Measurements from ENCODE around the gene SURF6.
"Not testable (repeated sequence)": the region's sequence is repeated elsewhere in the genome, so short reads cannot be mapped to it uniquely, and the experiment has no call there.

SURF6 gene

DNA sequence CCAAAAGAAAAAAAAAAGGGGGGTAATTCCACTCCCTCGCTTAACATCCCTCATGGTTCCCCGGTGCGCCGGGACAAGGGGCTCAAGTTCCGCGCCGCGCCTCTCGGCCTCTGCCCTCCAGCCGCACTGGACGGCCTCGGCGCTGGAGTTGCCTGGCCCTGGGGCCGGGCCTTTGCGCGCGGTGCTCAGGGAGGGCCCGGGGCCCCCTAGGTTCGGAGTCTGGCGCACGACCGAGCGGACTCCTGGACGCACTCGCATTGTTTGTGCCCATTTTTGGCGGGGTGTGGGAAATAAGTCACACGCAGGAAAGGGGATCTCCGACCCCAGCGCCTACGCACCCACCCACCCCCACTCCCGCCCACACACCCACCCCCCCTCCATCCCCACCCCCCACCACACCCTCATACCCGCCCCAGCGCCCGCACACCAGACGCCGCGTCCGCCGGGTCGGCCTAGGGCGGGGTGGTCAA lies 11.6 kb upstream of the SURF6 start:
- peak; percentile 41 for DNase-seq (ENCODE audit: low spot score)

DNA sequence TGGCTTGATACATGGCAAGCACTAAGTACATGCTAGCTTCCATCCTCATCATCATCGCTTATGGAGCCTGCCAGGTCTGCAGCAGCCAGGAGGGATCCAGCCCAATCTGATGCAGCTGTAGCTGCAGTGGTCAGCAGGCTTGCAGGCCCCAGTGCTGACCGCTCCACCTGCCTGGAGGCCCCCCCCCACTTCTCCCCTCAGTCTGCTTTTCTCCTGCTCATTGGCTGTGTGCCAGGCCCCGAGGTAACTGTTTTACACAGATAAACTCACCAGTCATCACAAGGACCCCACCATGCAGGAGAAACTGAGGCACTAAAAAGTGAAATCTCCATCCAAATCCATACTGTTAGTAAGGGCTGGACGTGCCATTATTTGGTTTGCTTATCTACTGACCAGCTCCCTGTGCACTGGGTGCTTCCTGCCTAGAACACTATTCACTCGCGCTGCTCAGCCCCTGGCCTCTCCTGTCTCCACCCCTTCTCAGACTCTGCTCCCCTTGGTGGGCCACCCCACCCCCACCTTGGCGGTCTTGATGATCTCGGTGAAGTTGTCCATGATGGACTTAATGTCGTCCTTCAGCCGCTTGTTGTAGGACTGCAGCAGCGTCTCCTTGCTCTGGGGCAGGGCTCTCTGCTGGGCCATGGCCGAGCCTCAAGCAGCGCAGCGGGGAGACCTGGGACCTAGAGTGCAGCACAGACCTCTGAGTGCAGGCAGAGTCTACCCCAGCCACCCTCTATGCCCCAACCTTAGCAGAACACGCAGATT lies 10.2 kb upstream of the SURF6 start:
- no peak for DNase-seq (ENCODE audit: low spot score)

DNA sequence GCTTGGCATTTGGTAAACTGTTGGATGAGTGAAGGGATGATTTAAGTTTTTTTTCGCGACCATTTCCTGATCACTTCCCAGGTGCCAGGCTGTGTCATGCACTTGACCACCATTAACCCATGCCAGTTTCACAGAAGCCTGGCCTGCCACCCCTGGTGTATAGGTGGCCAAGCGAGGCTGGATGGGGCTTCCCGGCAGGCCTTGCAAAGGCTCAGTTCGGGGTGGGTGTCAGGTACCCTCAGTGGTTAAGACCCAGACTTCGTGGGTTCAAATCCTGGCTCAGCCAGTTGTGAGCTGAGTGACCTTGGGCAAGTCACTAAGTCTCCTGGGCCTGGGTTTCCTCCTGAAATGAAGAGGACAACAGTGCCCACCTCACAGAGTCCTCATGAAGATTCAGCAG lies 9.6 kb upstream of the SURF6 start:
- DNase-seq (ENCODE audit: low spot score): no peak

- DNase-seq (ENCODE audit: low spot score): no peak
These were observed 9.0 kb upstream of the SURF6 start for GRCh38 chr9:133344979-133345378.

GRCh38 chr9:133344071-133344470 lies 8.1 kb upstream of the SURF6 start:
- no peak for DNase-seq (ENCODE audit: low spot score)

- DNase-seq (ENCODE audit: low spot score): peak; percentile 43
These were observed 6.6 kb upstream of the SURF6 start for GRCh38 chr9:133342570-133342969.

DNA sequence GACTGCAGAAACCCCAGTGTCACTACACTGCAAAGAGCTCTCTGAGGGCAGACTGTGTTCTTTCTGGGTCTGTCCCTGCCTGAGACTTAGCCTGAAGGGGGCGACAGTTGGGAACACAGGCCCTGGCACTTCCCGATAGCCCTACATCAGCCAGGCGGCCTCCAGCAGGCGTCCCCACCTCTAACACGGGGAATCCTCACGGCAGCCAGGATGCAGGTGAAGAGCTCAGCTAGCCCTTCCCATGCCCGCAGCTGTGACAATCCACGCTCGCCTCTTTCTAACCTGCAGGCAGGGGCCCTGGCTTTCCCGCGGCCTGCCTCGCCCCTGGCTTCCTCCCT lies 6.0 kb upstream of the SURF6 start:
- DNase-seq (ENCODE audit: low spot score): no peak

DNA sequence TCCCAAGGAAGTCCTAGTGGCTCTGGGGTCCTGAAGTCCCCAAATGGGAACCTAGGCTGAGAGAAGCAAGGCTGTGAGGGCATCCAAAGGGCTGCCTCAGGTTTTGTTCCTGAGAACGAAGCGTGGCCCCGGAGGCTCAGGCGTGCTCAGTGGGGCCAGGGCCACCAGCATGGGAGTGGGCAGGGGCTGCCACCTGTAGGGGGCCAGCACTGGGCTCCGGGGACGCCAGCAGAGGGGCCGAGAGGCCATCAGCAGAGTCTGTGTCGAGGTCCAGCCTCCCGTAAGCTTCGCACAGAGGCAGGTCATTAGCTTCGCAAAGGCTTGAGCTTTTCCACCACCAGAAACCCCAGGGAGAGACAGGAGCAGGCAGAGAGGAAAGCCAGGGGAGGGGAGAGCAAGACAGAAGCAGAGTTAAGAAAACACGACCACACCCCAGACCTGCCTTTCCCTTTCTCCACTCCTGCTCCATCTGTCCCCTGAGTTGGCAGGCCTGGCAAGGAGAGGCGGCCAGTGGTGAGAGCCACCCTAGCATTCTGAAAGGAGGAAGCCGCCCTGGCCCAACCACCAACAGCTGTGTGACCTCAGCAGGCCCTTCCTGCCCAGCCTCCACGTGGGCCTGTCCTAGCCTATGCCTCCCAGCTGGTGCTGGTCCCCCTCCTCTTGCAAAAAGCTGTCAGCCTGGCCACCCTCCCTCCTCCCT lies 5.5 kb upstream of the SURF6 start:
- DNase-seq (ENCODE audit: low spot score): no peak

DNA sequence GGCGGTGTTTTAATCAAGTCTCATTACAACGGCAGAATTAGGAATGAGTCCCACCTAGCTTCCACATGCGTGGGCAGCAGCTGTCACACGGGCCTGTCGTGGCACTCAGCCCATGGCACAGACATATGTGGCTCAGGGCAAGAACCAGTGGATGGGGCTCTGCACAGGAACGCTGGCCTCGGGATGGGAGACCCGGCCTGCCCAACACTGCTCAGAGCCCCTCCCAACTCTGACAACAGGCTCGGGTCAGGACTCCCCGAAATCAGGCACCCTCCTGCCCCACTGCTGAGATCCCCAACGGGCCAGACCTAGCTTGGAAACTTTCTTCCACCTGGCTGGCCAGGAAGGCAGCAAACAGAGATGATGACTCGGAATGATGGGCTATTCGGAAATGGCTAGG lies 4.9 kb upstream of the SURF6 start:
- no peak for DNase-seq (ENCODE audit: low spot score)

- DNase-seq (ENCODE audit: low spot score): no peak
These were observed 4.3 kb upstream of the SURF6 start for GRCh38 chr9:133340256-133340655.

DNA sequence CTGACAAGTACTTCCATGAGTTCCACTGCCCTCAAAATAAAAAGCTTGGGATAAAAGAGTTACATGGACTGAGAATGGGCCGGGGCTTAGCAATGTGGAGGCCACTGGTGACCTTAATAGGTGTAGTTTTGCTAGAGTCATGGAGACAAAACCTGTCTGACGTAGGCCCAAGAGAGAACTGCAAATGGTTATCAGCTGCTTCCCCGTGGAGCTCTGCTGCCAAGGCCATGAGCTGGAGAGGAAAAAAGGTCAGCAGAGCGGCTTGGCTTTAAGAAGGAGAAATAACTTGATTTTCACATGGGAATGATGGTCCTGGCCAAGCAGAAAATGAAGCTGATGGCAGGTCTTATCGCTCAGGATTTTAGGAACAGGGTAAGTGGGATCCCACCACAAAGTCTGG lies 3.7 kb upstream of the SURF6 start:
- DNase-seq (ENCODE audit: low spot score): no peak

DNA sequence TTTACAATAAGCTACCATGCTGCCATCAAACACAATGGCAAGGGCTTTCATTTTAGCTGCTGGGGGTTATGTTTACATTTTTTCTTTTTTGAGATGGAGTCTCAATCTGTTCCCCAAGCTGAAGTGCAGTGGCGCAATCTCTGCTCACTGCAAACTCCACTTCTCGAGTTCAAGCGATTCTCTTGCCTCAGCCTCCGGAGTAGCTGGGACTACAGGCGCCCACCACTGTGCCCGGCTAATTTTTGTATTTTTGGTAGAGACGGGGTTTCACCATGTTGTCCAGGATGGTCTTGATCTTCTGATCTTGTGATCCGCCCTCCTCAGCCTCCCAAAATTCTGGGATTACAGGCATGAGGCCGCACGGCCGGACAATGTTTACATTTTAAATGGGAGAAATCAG lies 1.1 kb downstream of the SURF6 start:
- DNase-seq (ENCODE audit: low spot score): not testable (repeated sequence)

DNA sequence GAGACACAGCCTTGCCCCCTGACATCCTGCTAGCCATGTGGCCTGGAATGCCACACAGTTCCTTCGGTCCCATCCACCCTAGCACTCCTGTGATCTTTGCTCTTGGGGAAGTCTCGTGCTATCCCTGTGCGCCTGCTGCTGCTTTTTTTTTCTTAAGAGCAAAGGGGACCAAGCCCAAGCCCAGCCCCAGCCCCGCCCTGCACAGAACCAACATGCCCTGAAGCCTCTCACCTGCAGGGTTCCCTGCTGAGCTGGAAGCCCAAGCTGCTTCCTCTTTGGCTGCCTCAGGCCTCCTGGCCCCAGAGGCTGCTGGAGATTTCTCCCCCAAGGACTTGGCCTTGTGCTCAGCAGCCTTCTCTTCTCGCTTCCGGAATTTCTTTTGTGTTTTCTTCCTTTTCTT lies 1.8 kb downstream of the SURF6 start:
- no peak for DNase-seq (ENCODE audit: low spot score)

DNA sequence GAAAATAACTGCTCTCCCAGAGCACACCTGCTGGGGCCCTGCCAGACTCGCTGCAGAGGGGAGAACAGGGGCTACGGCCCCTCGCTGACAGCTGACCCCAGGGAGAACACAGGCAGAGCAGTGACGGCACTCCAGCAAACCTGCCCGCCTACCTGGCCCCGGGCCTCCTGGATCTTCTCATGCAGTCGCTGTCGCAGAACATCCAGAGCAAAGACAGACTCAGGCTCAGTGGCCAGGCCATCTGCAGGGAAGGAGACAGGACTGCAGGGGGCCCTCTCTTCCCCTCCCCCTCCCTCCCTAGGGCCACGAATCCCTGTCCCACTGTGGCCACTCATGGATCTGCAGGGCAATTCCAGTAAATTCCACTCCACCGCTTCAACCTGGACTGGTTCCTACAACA lies 2.4 kb downstream of the SURF6 start:
- DNase-seq (ENCODE audit: low spot score): no peak

- DNase-seq (ENCODE audit: low spot score): no peak
These were observed 3.0 kb downstream of the SURF6 start for GRCh38 chr9:133333011-133333410.

DNA sequence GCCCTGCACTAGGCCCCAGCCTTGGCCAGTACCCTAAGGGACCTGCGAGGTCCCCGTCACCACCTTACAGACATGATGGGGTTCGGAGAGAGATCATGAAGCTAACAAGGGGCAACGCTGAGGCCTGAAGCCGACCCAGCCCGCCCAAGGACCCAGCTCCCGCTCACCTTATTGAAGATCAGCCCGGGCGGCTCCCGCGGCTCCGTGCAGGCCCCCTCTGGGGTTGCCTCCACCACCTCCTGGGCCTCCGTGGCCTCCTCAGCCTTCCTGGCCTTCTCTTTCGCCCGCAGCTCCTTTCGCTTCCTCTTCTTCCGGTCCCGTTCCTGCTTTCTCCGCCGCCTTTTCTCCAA lies 3.6 kb downstream of the SURF6 start:
- no peak for DNase-seq (ENCODE audit: low spot score)

- no peak for DNase-seq (ENCODE audit: low spot score)
These were observed 4.2 kb downstream of the SURF6 start for GRCh38 chr9:133331641-133332380.

DNA sequence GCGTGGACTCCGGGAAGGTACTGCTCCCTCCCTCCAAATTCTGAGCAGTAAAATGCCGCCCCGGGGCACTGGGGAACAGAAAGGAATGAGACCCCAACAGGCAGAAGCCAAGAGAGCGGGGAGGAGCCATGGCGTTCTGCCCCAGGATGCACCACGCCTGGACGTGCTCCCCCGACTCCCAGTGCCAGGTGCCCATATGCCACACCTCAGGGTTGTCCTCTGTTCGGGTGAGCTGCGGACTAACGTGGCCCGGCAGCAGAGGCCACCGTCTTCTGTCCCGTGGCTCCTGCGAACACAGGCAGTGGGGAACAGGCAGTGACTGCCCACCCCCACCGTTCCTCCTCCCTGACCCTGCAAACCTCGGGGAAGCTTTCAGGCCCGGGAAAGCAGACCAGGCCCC lies 4.8 kb downstream of the SURF6 start:
- no peak for DNase-seq (ENCODE audit: low spot score)

- DNase-seq (ENCODE audit: low spot score): not testable (repeated sequence)
These were observed 6.5 kb downstream of the SURF6 start for GRCh38 chr9:133329306-133330156.

- no peak for DNase-seq (ENCODE audit: low spot score)
These were observed 8.0 kb downstream of the SURF6 start for GRCh38 chr9:133327834-133328484.

DNA sequence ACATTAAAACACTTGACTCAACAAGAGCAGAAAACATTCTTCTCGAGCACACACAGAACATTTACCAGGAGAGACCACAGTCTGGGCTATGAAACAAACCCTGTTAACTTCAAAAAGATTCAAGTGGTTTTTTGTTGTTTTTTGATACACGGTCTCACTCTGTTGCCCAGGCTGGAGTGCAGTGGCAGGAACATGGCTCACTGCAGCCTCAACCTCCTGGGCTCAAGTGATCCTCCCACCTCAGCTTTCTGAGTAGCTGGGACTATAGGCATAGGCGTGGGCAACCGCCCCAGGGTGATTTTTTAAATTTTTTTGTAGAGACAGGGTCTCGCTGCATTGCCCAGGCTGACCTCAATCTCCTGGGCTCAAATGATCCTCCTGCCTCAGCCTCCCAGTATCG lies 9.0 kb downstream of the SURF6 start:
- not testable (repeated sequence) for DNase-seq (ENCODE audit: low spot score)
